Gastroesophageal sphincter (tissue), 4 donors: ENCODE results near the gene CACNA2D3. TPM values are rescaled to one million over a fixed set of nuclear protein-coding genes. Genes with fewer than 3 reads are reported as not detected.

Source experiments
- ATAC-seq: fragments of 150-250 bp; one replicate; pipeline ENCODE4 v1.9.1; 2016; ENCODE audit warnings: mild to moderate bottlenecking, moderate library complexity
- H3K27ac ChIP-seq, 4 donors: fragments of 200-600 bp; sonication (generic) in 3 of 4; 1 replicate in 3 of 4; 2 replicates in 1 of 4; pipeline ENCODE4 v1.5.1; 2016 to 2019
- H3K27me3 ChIP-seq: fragments of 200-600 bp; sonication (generic); one replicate; pipeline ENCODE4 v1.5.1; 2019
- H3K36me3 ChIP-seq, 2 donors: fragments of 200-600 bp; sonication (generic); one replicate each; pipeline ENCODE4 v1.5.1; 2019; ENCODE audit warnings: control low read depth in 1 of 2
- H3K4me1 ChIP-seq, 3 donors: fragments of 200-600 bp; sonication (generic); 1 replicate in 2 of 3; 2 replicates in 1 of 3; pipeline ENCODE4 v1.5.1; 2016 to 2019; ENCODE audit warnings: control low read depth in 2 of 3
- H3K4me3 ChIP-seq, 2 donors: fragments of 200-600 bp; sonication (generic); one replicate each; pipeline ENCODE4 v1.5.1; 2019; ENCODE audit warnings: mild to moderate bottlenecking in 1 of 2, moderate library complexity in 1 of 2
- H3K9me3 ChIP-seq, 3 donors: fragments of 200-600 bp; sonication (generic); one replicate each; pipeline ENCODE4 v1.5.1; 2017 to 2019; ENCODE audit warnings: control low read depth in 2 of 3
- EP300 ChIP-seq: sonication (generic); formaldehyde crosslinking; IDR thresholded peaks from one replicate; pipeline ENCODE4 v1.6.1; 2017; ENCODE audit warnings: antibody characterized with exemption, mild to moderate bottlenecking
- POLR2A ChIP-seq, 2 donors: fragments of 450-650 bp; IDR thresholded peaks; one replicate each; pipeline ENCODE4 v1.6.1; 2017; ENCODE audit warnings: antibody characterized with exemption in 2 of 2, mild to moderate bottlenecking in 2 of 2, moderate library complexity in 1 of 2
- POLR2AphosphoS5 ChIP-seq: sonication (generic); formaldehyde crosslinking; IDR thresholded peaks from one replicate; pipeline ENCODE4 v1.6.1; 2017; ENCODE audit warnings: antibody characterized with exemption
- WGBS, 2 donors: methylation state at CpG; one replicate each; pipeline ENCODE4 v1.1.5; 2018; ENCODE audit warnings: low coverage in 1 of 2; 5-methylcytosine and 5-hydroxymethylcytosine counted together
- total RNA-seq, 4 donors: library from RNA; depleted of rRNA; stranded (reverse); fragments of >200 nt; gene quantifications; one replicate each; pipeline ENCODE4 v1.1.0, GENCODE V29; 2016
- TF ChIP-seq, protein P1 (sequence below), 4 experiments: fragments of 200-600 bp in 2 of 4; fragments of 450-650 bp in 2 of 4; sonication (generic) in 1 of 4; IDR thresholded peaks; one replicate each; pipeline ENCODE4 v1.5.1; 2017 to 2019; ENCODE audit warnings: antibody characterized with exemption in 4 of 4, mild to moderate bottlenecking in 2 of 4, moderate library complexity in 2 of 4

The CACNA2D3 gene
- total RNA-seq, 4 donors from 2014 or later = 0.94 to 6.5 (median 3.5) TPM

DNA sequence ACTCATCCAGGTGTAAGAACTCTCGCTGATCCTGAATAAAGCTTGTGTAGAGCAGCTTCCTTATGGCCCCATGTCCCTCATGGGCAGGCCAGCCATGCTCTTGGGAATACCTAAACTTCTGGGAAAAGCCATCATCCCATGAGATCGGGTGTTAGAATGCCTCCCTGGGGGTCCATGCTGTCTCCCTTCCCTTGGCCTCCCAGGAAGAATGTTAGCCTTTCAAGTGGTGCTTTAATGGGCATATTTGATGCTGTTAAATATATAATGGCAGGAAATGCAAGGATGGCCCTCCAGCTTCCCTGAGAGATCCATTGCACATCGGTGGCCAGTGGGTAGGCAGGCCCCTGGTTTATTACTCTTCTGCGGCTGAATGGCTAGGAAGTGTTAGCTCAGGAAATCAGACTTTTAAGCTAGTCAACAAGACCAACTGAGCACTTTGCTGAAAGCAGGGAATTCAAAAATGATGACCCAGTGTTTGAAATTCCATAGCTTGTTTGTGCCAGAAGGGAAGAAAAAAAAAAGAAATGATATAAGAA is 866.0 kb downstream of the CACNA2D3 start:
- H3K9me3 ChIP-seq = no peaks in the 10 kb centered on the region
- no peak for TF ChIP-seq POLR2A (IDR thresholded peaks at IDR 0.05)
- TF ChIP-seq, protein P1, sequence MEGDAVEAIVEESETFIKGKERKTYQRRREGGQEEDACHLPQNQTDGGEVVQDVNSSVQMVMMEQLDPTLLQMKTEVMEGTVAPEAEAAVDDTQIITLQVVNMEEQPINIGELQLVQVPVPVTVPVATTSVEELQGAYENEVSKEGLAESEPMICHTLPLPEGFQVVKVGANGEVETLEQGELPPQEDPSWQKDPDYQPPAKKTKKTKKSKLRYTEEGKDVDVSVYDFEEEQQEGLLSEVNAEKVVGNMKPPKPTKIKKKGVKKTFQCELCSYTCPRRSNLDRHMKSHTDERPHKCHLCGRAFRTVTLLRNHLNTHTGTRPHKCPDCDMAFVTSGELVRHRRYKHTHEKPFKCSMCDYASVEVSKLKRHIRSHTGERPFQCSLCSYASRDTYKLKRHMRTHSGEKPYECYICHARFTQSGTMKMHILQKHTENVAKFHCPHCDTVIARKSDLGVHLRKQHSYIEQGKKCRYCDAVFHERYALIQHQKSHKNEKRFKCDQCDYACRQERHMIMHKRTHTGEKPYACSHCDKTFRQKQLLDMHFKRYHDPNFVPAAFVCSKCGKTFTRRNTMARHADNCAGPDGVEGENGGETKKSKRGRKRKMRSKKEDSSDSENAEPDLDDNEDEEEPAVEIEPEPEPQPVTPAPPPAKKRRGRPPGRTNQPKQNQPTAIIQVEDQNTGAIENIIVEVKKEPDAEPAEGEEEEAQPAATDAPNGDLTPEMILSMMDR (IDR thresholded peaks at IDR 0.05) = no peak
- no peak for TF ChIP-seq POLR2AphosphoS5
- no peak for TF ChIP-seq EP300
- H3K27me3 ChIP-seq = no peaks in the 10 kb centered on the region
- no peak for ATAC-seq
- H3K27ac ChIP-seq = peak overlapping the region in 3 of 4 donors; percentile 42 to 68 (median 67)
- no peak overlapping the region for H3K4me3 ChIP-seq
- H3K4me1 ChIP-seq = peaks cover 6 to 16% (median 9%) of the 10 kb centered on the region in 3 donors
- no peaks in the 10 kb centered on the region for H3K36me3 ChIP-seq
- WGBS, 2 donors = 20 to 36% methylated on average over 1 to 4 of the region's 4 CpGs

DNA sequence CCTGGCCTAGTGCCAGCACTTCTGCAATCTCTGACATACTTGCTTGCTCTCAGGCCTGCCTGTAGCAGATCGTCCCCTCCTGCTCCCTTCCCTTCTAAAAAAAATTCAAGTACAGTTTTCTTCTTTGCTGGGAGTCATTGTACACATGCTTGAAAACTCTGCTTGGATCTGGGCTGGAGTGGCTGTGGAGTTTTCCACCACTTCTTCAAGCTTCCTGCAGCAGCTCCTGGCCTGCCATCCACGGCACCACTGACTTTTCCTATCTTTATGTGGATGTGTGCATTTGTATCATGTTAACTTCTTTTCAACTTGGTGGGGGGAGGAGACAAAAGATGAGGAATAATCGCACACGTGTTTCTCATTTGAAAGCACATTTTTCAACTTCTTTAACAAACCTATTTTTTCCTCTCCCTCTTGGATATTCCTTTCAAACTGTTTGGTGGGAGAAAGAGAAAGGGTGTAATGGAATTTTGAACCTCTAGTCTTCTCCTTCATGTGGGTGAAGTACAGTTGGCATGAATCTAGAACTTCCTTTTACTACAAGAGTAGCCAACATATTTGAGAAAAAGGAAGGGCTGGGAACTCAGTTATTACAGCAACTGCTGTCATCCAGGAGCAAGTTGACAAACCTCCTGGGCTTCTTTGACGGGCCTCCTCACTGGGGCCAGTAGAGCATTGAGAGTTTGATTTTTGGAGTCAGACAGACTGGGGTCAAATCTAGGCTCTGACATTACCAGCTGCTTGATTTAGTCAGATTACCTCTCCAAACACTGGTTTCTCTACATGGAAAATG is 866.7 kb downstream of the CACNA2D3 start:
- Histone ChIP-seq H3K27me3 (no peaks in the 10 kb centered on the region), H3K4me3 (no peak overlapping the region), H3K36me3 (no peaks in the 10 kb centered on the region), H3K4me1 (peaks cover 6 to 16% (median 9%) of the 10 kb centered on the region in 3 donors), H3K9me3 (no peaks in the 10 kb centered on the region), H3K27ac (peak overlapping the region in 3 of 4 donors; percentile 33 to 67 (median 42))
- ATAC-seq = peak; percentile 81
- TF ChIP-seq EP300 = no peak
- TF ChIP-seq, protein P1 (IDR thresholded peaks at IDR 0.05) = no peak
- TF ChIP-seq POLR2AphosphoS5 = no peak
- TF ChIP-seq POLR2A (IDR thresholded peaks at IDR 0.05) = no peak
- WGBS, 2 donors = 12 to 40% methylated on average over 3 to 5 of the region's 5 CpGs

DNA sequence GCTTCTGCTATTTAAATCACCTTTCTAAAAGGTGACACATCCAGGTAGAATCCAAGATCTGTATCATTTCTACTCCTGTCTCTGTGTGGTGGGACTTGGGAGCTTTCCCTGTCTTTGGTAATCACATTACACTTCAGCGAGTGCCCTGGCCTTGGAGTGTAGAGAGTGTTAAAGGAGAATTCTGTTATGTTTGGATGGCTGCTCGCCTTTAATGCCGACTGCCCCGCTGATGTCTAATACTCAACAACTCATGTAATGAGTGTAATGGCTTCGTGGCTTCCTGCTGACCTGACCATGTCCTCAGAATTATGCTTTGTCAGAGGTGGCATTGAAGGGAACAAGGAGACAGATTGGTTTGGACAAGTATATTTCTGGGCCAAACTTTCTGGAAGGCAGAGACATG is 871.8 kb downstream of the CACNA2D3 start:
- no peak overlapping the region for H3K27ac ChIP-seq
- no peak for ATAC-seq
- TF ChIP-seq POLR2AphosphoS5 = no peak
- TF ChIP-seq EP300 = no peak
- no peak for TF ChIP-seq POLR2A (IDR thresholded peaks at IDR 0.05)
- TF ChIP-seq, protein P1 (IDR thresholded peaks at IDR 0.05) = no peak
- H3K4me3 ChIP-seq = no peak overlapping the region
- 70% methylated on average over 3 of the region's 5 CpGs; no CpG with 5 or more reads in 1 of the 2 donors for WGBS, 2 donors
- H3K4me1 ChIP-seq = peaks cover 0 to 4% (median 0%) of the 10 kb centered on the region in 3 donors
- H3K27me3 ChIP-seq = no peaks in the 10 kb centered on the region
- H3K9me3 ChIP-seq = no peaks in the 10 kb centered on the region
- no peaks in the 10 kb centered on the region for H3K36me3 ChIP-seq

DNA sequence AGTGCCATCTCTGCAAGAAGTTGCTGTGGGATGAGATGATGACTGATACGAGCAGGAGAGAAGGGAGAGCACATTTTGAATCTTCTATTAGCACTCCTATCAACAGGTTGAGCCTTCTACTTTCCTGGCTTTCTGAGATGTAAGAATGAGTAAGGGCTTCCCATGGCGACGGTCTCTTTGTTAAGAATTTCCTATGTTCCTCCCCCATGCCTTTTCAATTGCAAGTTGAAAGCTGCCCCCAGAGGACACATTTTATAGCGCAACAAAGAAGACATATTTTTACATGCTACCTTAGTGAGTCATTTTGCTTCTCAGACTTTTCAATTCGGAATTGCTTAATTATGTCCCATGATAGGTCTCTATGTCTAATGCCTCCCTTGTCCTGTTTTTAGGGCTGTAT is 876.8 kb downstream of the CACNA2D3 start:
- Histone ChIP-seq H3K27me3 (no peaks in the 10 kb centered on the region), H3K27ac (no peak overlapping the region), H3K9me3 (no peaks in the 10 kb centered on the region), H3K4me1 (peaks cover 0 to 4% (median 0%) of the 10 kb centered on the region in 3 donors), H3K36me3 (no peaks in the 10 kb centered on the region), H3K4me3 (no peak overlapping the region)
- 58 to 71% methylated on average over 2 to 5 of the region's 5 CpGs for WGBS, 2 donors
- no peak for ATAC-seq
- no peak for TF ChIP-seq EP300
- TF ChIP-seq, protein P1 (IDR thresholded peaks at IDR 0.05) = no peak
- TF ChIP-seq POLR2AphosphoS5 = no peak
- no peak for TF ChIP-seq POLR2A (IDR thresholded peaks at IDR 0.05)

DNA sequence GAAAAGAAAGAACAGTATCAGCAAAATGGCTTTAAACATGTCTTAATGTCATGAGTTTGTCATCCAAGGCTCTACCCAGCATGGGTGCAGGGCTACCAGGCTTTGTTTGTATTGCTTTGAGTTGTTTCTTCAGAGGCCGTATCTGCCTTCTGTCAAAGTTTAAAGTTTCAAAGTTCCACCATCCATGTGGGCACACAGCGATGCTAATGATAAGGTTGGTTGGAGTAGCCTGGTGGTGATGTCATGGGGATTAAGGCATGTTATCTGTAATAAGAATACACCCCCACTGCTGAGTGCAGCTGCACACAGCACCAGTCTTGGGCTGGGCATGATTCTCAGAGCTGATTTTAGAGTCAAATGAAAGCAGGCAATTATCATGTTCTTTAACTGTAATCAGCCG is 877.5 kb downstream of the CACNA2D3 start:
- no peak overlapping the region for H3K4me3 ChIP-seq
- no peak for TF ChIP-seq POLR2A (IDR thresholded peaks at IDR 0.05)
- TF ChIP-seq, protein P1 (IDR thresholded peaks at IDR 0.05) = no peak
- TF ChIP-seq EP300 = no peak
- TF ChIP-seq POLR2AphosphoS5 = no peak
- H3K36me3 ChIP-seq = no peaks in the 10 kb centered on the region
- ATAC-seq = no peak
- no peaks in the 10 kb centered on the region for H3K9me3 ChIP-seq
- peaks cover 0 to 4% (median 0%) of the 10 kb centered on the region in 3 donors for H3K4me1 ChIP-seq
- no peaks in the 10 kb centered on the region for H3K27me3 ChIP-seq
- 82 to 86% methylated on average over 3 of the region's 3 CpGs for WGBS, 2 donors
- H3K27ac ChIP-seq = no peak overlapping the region
